GM23248 (cell line): ENCODE measurements around the gene PIP4K2C.

Source experiments
- EZH2 ChIP-seq: fragments of 200-600 bp; sonication (generic); IDR thresholded peaks from 2 replicates; pipeline ENCODE4 v1.6.1; 2018; ENCODE audit warnings: antibody characterized with exemption, mild to moderate bottlenecking; ENCODE audit not compliant: insufficient read depth, poor library complexity, severe bottlenecking
- EZH2phosphoT487 ChIP-seq: fragments of 200-600 bp; sonication (generic); IDR thresholded peaks from 2 replicates; pipeline ENCODE4 v1.6.1; 2018; ENCODE audit warnings: antibody characterized with exemption, moderate library complexity, mild to moderate bottlenecking, low read depth; ENCODE audit not compliant: insufficient read depth

GRCh38 chr12:57590864-57591781 lies at the start of gene PIP4K2C:
- TF ChIP-seq EZH2 (no peak), EZH2phosphoT487 (no peak)
